ENCODE results near the gene TMEM134.
"Not testable (repeated sequence)": the region's sequence is repeated elsewhere in the genome, so short reads cannot be mapped to it uniquely, and the experiment has no call there.

The TMEM134 gene

DNA sequence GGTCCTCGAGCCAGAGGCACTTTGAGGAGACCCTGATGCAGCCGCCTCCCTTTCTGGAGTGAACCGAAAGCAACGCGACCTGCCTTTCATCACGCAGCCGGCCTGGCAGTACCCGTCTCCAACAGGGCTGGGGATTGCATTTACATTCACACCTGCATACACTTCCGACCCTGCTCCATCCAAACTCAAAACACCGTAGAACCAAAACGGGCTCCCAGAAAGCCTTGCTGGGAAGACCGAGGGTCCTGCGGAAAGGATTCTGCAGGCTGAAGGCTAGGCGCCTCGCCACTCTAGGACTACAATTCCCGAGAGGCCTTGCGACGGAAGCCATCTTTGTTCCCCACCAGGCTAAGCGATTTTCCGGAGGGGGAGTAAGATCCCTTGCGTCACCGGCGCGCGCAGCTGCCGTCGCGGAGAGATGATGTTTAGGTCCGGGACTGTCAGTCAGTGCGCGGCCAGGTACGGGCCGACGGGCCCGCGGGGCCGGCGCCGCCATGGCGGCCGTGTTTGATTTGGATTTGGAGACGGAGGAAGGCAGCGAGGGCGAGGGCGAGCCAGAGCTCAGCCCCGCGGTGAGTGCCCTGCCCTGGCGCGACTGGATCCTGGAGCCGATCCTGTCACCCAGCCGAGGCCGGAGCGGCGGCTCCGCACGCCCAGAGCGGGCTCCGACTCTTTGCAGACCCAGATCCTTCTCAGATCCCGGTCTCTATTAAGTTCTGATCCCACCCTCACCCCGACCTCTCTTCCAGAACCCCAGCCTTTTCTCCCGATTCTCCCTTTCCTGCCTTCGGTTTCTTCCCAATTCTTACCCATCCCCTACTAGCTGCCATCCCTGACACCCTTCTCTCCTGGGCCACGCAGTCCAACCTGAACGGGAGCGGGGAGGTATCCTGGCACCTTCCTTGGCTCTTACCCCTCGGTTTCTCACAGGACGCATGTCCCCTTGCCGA is 40.7 kb downstream of the TMEM134 start, which contains the start of gene RPS6KB2:
TSS of gene RPS6KB2 (plus strand) at position 443 of the 950 bp plus-strand sequence. CDS start at position 495, 52 bp downstream.
- H3K4me1 ChIP-seq, result peaks cover 0 to 25% (median 18%) of the 10 kb centered on the region in 4 donors
- peaks cover 32 to 35% (median 33%) of the 10 kb centered on the region in 3 donors for H3K36me3 ChIP-seq
- H3K27ac ChIP-seq, result peak within 1 kb of the TSS; percentile 84 to 87
- no peaks in the 10 kb centered on the region for H3K27me3 ChIP-seq
- no peaks in the 10 kb centered on the region for H3K9me3 ChIP-seq
- intact Hi-C loops (cut with DNase I; ENCODE audit: low total_unique reads), result no loop called here
- peak within 1 kb of the TSS; percentile 63 to 77 for H3K4me3 ChIP-seq
- DNase-seq, result peak; percentile 99
- TF ChIP-seq CTCF (IDR thresholded peaks at IDR 0.05), result no peak

DNA sequence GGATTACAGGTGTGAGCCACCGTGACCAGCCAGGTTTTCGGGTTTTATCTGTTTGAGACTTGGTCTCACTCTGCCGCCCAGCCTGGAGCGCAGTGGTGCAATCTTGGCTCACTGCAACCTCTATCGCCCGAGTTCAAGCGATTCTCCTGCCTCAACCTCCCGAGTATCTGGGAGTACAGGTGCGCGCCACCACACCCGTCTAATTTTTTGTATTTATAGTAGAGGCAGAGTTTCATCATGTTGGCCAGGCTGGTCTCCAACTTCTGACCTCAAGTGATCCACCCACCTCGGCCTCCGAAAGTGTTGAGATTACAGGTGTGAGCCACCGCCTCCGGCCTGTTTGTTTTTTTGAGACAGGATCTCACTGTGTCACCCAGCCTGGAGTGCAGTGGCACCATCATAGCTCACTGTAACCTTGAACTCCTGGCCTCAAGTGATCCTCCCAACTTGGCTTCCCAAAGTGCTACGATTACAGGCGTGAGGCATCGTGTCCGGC is 41.6 kb downstream of the TMEM134 start:
- Histone ChIP-seq H3K4me3 (peak overlapping the region; percentile 63 to 77), H3K27ac (peak overlapping the region; percentile 84 to 87), H3K4me1 (peaks cover 0 to 25% (median 18%) of the 10 kb centered on the region in 4 donors), H3K36me3 (peaks cover 23 to 26% (median 23%) of the 10 kb centered on the region in 3 donors)
- H3K9me3 ChIP-seq; intact Hi-C loops (cut with DNase I; ENCODE audit: low total_unique reads); DNase-seq; H3K27me3 ChIP-seq: not testable (repeated sequence)

- TF ChIP-seq CTCF (IDR thresholded peaks at IDR 0.05), result no peak
Measured at GRCh38 chr11:67423891-67424613, 45.0 kb downstream of the TMEM134 start.

GRCh38 chr11:67423466-67423865 is 45.6 kb downstream of the TMEM134 start:
- TF ChIP-seq CTCF (IDR thresholded peaks at IDR 0.05), result no peak
- H3K36me3 ChIP-seq, result no peaks in the 10 kb centered on the region
- peaks cover 0 to 35% (median 27%) of the 10 kb centered on the region in 4 donors for H3K4me1 ChIP-seq
- no peak overlapping the region for H3K4me3 ChIP-seq
- H3K27me3 ChIP-seq, result no peaks in the 10 kb centered on the region
- no peak overlapping the region for H3K27ac ChIP-seq
- H3K9me3 ChIP-seq, result no peaks in the 10 kb centered on the region
- intact Hi-C loops (cut with DNase I; ENCODE audit: low total_unique reads), result loop anchor here (5.0 kb wide), 1 partner anchor 44 kb away; the partner anchor contains the start of gene TMEM134
- DNase-seq, result no peak

More at GRCh38 chr11:67423891-67424613, 45.0 kb downstream of the TMEM134 start:
- H3K9me3 ChIP-seq, result no peaks in the 10 kb centered on the region
- peaks cover 0 to 34% (median 25%) of the 10 kb centered on the region in 4 donors for H3K4me1 ChIP-seq
- intact Hi-C loops (cut with DNase I; ENCODE audit: low total_unique reads), result loop anchor here (5.0 kb wide), 1 partner anchor 43 kb away; the partner anchor contains the start of gene TMEM134
- no peaks in the 10 kb centered on the region for H3K27me3 ChIP-seq
- H3K27ac ChIP-seq, result no peak overlapping the region
- no peak for DNase-seq
- H3K4me3 ChIP-seq, result no peak overlapping the region
- no peaks in the 10 kb centered on the region for H3K36me3 ChIP-seq

DNA sequence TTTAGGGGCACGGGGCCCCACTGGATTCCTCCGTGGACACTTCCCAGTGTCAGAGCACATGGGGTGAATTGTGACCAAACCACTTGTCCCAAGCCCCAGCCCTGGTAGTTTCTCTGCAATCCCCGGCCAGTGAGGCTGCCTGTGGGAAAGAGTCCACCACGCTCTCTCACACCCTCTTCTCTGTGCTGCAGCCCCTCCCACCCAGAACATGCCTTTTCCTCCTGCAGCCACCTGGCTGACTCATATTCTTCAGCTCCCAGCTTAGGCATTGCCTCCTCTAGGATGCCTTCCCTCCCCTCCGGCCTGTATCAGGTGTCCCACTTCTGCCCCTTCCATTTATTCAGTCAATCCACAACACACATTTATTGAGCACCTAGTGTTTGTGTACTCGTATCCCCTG is 46.2 kb downstream of the TMEM134 start:
- H3K9me3 ChIP-seq, result no peaks in the 10 kb centered on the region
- H3K36me3 ChIP-seq, result no peaks in the 10 kb centered on the region
- H3K4me3 ChIP-seq, result no peak overlapping the region
- no peak for DNase-seq
- TF ChIP-seq CTCF (IDR thresholded peaks at IDR 0.05), result no peak
- H3K27ac ChIP-seq, result no peak overlapping the region
- no peaks in the 10 kb centered on the region for H3K27me3 ChIP-seq
- peaks cover 0 to 40% (median 33%) of the 10 kb centered on the region in 4 donors for H3K4me1 ChIP-seq
- intact Hi-C loops (cut with DNase I; ENCODE audit: low total_unique reads), result loop anchor here (5.0 kb wide), 1 partner anchor 44 kb away; the partner anchor contains the start of gene TMEM134

Data from tibial artery (tissue), 4 donors.